GM19351 (cell line): ENCODE data around the gene KRT5.
"Not testable (repeated sequence)": the region's sequence is repeated elsewhere in the genome, so short reads cannot be mapped to it uniquely, and the experiment has no call there.

ENCODE experiments used
- ATAC-seq: cut with Tn5 transposase; IDR thresholded peaks from one replicate; pipeline ENCODE4 v1.9.1; 2021; ENCODE audit warnings: mild to moderate bottlenecking, moderate library complexity; ENCODE audit not compliant: unreplicated experiment

The KRT5 gene

GRCh38 chr12:52522346-52523011, 2.3 kb upstream of the KRT5 start:
- ATAC-seq, result no peak

- no peak for ATAC-seq
These were observed 1.5 kb upstream of the KRT5 start for GRCh38 chr12:52521568-52522266.

- ATAC-seq, result no peak
These were observed 977 bp upstream of the KRT5 start for GRCh38 chr12:52521175-52521567.

GRCh38 chr12:52519387-52519703, 849 bp downstream of the KRT5 start:
- no peak for ATAC-seq

- ATAC-seq, result no peak
These were observed 1.4 kb downstream of the KRT5 start for GRCh38 chr12:52518574-52519386.

DNA sequence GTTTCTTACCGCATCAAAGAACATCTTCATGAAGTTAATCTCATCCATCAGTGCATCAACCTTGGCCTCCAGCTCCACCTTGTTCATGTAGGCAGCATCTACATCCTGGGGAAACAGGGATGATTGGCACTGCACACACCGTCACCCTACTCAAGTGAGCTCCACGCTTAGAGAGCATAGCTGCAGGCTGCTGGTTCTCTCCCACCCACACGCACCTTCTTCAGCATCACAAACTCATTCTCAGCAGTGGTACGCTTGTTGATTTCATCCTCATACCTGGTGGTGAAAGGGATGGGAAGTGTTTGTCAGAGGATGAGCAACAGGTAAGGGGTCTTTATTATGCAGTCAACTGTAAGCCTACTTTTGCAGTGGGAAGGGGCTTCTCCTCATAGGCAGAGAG, 2.3 kb downstream of the KRT5 start:
- no peak for ATAC-seq

DNA sequence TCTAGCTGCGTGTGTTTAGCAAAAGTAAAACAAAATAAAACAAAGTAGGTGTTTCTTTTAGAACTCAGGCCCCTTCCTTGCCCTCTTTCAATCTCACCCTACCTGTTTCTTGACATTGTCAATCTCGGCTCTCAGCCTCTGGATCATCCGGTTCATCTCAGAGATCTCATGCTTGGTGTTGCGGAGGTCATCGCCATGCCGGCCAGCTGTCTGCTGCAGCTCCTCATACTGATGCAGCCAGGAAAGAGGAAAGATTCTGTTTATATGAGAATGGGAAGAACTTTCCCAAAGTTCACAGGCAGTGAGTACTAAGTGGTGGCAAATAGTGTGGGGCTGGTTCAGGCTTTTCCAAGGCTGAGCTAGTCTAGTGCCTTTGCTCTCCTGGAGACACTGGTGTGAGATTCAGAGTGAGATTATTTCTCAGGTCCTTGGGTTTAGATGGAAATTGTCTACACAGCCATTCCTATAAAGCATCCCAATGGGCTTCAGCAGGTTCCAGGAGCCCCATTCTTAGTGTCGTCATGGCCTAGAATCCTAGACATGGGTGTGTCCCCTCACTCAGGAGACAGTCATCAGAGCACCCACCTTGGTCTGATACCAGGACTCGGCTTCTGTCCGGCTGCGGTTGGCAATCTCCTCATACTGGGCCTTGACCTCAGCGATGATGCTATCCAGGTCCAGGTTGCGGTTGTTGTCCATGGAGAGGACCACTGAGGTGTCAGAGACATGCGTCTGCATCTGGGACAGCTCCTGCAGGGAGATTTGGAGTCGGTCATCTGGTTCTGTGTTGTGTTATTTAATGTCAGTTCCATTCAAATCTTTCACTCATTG, 3.0 kb downstream of the KRT5 start:
- no peak for ATAC-seq

- ATAC-seq, result no peak
These were observed 4.0 kb downstream of the KRT5 start for GRCh38 chr12:52515927-52516831.

GRCh38 chr12:52515319-52515646, 4.9 kb downstream of the KRT5 start:
- no peak for ATAC-seq

DNA sequence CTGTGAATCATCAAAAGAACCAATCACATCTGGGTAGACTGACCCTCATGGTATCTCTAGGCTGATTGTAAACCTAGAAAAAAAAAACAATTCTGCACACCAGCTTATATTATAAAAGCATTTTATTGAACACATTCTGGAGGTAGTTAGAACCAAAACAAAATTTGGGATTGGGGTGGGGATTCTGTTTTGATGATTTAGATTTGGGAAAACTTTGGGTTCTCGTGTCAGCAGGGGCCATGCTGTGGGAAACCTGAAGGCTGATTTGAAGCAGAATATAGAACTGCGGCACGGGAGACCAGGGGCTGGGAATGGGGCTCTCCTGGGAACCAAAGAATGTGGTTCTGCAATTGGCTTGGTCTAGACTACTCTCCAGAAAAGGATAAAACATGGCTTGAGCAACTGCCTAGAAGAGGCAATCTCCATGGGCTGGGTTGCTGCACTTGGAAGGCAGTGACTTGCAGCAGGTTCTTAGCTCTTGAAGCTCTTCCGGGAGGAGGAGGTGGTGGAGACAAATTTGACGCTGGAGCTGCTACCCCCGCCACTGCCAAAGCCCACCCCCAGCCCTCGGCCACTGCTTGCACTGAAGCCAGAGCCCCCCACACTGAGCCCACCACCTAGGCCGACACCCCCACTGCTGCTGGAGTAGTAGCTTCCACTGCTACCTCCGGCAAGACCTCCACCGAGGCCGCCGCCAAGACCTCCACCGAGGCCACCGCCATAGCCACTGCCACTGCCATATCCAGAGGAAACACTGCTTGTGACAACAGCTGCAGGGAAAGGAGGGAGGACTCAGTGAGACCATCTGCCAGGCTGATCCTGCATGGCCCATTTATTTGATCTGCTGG, 5.5 kb downstream of the KRT5 start:
- no peak for ATAC-seq

GRCh38 chr12:52513736-52514135, 6.5 kb downstream of the KRT5 start:
- ATAC-seq, result no peak

- no peak for ATAC-seq
These were observed 12.0 kb downstream of the KRT5 start for GRCh38 chr12:52508211-52508610.

DNA sequence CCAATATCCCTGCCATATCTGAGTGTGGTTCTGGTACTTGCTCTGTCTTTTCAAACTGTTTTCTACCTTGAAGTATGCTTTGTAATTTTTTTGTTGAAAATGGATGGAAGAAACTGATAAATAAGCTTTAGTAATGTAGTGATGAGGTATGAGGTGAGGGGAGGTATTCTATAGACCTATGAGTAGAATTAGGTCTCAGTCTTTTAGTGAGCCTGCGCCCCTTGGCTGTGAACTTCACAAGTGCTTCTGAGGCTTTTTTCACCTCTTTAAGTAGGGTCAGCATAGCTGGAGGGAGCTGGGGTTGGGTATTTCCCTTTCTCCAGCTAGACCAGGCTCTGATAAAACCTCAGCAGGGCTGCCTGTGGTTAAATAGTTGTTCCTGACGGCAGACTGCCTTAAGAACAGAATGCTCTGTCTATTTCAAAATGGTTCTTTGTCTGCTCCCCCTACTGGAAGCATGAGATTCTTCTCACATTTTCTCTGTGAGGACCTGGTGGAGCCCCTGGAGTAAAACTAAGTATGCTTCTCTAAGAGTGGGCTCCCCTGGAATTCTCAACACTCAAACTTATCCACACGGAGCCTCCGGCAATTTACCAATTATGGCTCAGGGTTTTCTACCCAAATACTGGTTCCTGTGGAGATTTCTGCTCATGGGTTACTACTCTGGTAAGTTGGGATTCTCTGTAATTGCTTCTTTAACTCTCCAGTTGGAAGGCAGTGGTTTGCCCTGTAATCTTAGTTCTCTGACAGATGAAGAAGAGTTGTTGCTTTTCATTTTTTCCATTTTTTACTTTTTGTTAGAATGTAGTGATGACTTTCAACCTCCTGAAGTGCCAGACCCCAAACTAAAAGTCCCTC, 13.1 kb downstream of the KRT5 start:
- ATAC-seq, result no peak

GRCh38 chr12:52502877-52503276, 17.3 kb downstream of the KRT5 start:
- ATAC-seq, result no peak

DNA sequence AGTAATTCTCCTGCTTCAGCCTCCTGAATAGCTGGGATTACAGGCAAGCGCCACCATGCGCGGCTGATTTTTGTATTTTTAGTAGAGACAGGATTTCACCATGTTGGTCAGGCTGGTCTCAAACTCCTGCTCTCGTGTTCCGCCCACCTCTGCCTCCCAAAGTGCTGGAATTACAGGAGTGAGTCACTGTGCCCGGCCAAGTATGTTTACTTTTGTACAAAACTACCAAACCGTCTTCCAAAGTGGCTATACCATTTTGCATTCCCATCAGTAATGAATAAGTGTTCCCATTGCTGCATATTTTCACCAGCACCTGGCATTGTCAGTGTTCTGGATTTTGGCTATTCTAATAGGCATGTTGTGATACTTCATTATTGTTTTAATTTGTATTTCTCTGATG, 18.7 kb downstream of the KRT5 start:
- ATAC-seq, result no peak

- ATAC-seq, result not testable (repeated sequence)
These were observed 19.6 kb downstream of the KRT5 start for GRCh38 chr12:52500574-52500973.

DNA sequence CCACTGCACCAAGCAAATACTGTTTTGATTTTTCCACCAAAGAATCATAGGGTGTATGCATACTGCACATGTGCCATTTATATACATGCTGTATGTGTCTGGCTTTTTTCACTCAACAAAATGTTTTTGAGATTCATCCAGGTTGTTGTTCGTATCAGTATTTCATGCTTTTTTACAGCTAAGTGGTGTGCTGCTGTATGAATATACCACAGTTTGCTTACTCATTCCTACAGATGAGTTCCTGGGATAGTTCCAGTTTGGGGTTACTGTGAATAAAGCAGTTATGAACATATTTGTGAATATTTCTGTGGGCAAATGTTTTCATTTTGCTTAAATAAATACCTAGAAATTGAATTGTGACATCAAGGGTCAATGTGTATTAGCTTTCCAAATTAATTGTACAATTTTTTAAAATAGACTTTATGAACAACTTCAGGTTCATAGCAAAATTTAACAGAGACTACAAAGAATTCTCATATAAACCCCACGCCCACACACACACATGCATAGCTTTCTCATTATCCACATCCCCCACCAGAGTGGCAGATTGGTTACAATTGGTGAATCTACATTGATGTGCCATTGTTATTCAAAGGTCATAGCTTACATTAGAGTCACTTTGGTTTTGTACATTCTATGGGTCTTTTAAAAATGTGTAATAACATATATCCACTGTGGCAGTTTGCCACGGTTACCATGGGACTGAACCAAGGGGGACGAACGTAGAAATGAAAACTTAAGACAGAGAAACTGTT, 20.2 kb downstream of the KRT5 start:
- no peak for ATAC-seq

- no peak for ATAC-seq
These were observed 21.2 kb downstream of the KRT5 start for GRCh38 chr12:52498946-52499345.
